Measurements from ENCODE around the gene LSG1. TPM values are rescaled to one million over a fixed set of nuclear protein-coding genes. Genes with fewer than 3 reads are reported as not detected.

Gene LSG1
- total RNA-seq, 1 experiment from 2014 or later, result 81.3 TPM

DNA sequence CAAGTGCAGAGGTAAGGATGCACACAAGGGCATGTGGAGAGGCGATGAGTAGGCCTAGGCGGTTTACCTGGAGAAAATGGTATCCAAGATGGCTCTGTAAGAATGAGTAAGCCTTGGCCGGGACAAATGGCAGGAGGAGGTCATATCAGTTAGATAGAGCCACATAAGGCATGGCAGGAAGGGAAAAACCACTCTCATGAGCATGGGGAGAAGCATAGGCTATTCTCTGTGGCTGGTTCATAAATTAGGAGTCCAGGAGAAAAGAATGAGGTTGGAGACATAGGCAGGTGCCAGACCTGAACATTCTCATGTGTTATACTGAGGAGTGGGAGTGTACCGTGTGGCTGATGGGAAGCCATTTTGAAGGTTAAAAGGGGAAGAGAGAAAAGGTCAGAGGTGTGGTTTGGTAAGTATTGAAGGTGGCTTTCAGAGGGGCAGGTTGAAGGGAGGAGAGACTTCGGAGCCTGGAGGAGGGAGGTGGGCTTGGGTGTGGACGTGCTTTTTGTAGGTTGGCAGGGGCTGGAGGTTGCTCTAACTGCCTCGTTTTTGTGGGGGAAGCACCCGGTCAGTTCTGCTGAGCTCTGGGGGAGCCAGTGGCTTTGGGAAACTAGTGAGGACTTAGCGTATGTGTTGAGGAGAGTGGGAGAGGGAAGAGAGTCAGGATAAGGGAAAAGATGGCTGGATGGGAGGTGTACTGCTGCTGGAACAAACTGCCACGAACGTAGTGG is 9.1 kb upstream of the LSG1 start:
- no peaks in the 10 kb centered on the region for H3K36me3 ChIP-seq (ENCODE audit: insufficient read depth, low read length, poor library complexity, severe bottlenecking)
- no peak for DNase-seq (ENCODE audit: low spot score)
- CTCF ChIA-PET, result no interaction called here
- H3K4me3 ChIP-seq (ENCODE audit: low read depth, low read length, poor library complexity, severe bottlenecking), result no peak overlapping the region
- no peak overlapping the region for H3K27ac ChIP-seq (ENCODE audit: low read depth, low read length, poor library complexity, severe bottlenecking)
- TF ChIP-seq EZH2 (IDR thresholded peaks at IDR 0.05; ENCODE audit: borderline replicate concordance, low read depth, low read length, poor library complexity, severe bottlenecking) (no peak), CTCF (conservative IDR thresholded peaks at IDR 0.05; ENCODE audit: low read depth, low read length) (no peak)
- intact Hi-C loops (cut with micrococcal nuclease; ENCODE audit: unreplicated experiment), result loop anchor here (10.0 kb wide), 1 partner anchor 764 kb away; the partner anchor contains the start of gene ACAP2
- peaks cover 6% of the 10 kb centered on the region for H3K4me1 ChIP-seq (ENCODE audit: insufficient read depth, low read length, poor library complexity, severe bottlenecking)
- no peaks in the 10 kb centered on the region for H3K9me3 ChIP-seq (ENCODE audit: low read depth, low read length, poor library complexity, severe bottlenecking)
- POLR2A ChIA-PET (ENCODE audit: low non-redundant PET), result no interaction called here
- no TSS peak for BruUV-seq (replicated peaks)
- no peaks in the 10 kb centered on the region for H3K27me3 ChIP-seq (replicated peaks; ENCODE audit: insufficient read depth, low read depth, low read length, poor library complexity)

- ChIA-PET CTCF (no interaction called here), POLR2A (ENCODE audit: low non-redundant PET) (no interaction called here)
- intact Hi-C loops (cut with micrococcal nuclease; ENCODE audit: unreplicated experiment), result no loop called here
- TF ChIP-seq CTCF (conservative IDR thresholded peaks at IDR 0.05; ENCODE audit: low read depth, low read length) (no peak), EZH2 (IDR thresholded peaks at IDR 0.05; ENCODE audit: borderline replicate concordance, low read depth, low read length, poor library complexity, severe bottlenecking) (no peak)
- DNase-seq (ENCODE audit: low spot score), result no peak
- Histone ChIP-seq H3K4me1 (ENCODE audit: insufficient read depth, low read length, poor library complexity, severe bottlenecking) (peaks cover 12% of the 10 kb centered on the region), H3K36me3 (ENCODE audit: insufficient read depth, low read length, poor library complexity, severe bottlenecking) (no peaks in the 10 kb centered on the region), H3K27me3 (replicated peaks; ENCODE audit: insufficient read depth, low read depth, low read length, poor library complexity) (no peaks in the 10 kb centered on the region), H3K4me3 (ENCODE audit: low read depth, low read length, poor library complexity, severe bottlenecking) (no peak overlapping the region), H3K27ac (ENCODE audit: low read depth, low read length, poor library complexity, severe bottlenecking) (no peak overlapping the region), H3K9me3 (ENCODE audit: low read depth, low read length, poor library complexity, severe bottlenecking) (no peaks in the 10 kb centered on the region)
- no TSS peak for BruUV-seq (replicated peaks)
Measured at GRCh38 chr3:194676471-194676870, 4.5 kb upstream of the LSG1 start.

DNA sequence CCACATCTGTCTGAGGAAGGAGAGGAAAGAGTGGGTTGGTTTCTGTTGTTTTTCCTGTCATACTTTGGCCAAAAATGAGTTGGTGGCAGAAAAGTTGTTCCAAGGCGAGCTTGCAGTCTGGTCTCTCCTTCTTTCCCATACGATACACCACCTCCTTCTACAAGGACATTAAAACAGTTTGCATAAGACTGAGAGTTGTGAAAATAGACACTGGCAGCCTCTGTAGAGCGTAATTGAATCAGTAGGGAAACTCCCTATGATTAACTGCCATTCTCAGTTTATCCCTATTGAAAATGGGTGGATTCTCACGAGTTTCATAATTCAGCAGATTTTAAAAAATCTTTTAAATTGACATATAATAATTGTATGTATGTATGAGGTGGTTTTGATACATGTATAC is 3.7 kb upstream of the LSG1 start:
- no TSS peak for BruUV-seq (replicated peaks)
- no peak overlapping the region for H3K27ac ChIP-seq (ENCODE audit: low read depth, low read length, poor library complexity, severe bottlenecking)
- H3K36me3 ChIP-seq (ENCODE audit: insufficient read depth, low read length, poor library complexity, severe bottlenecking), result no peaks in the 10 kb centered on the region
- no peaks in the 10 kb centered on the region for H3K27me3 ChIP-seq (replicated peaks; ENCODE audit: insufficient read depth, low read depth, low read length, poor library complexity)
- POLR2A ChIA-PET (ENCODE audit: low non-redundant PET), result no interaction called here
- H3K9me3 ChIP-seq (ENCODE audit: low read depth, low read length, poor library complexity, severe bottlenecking), result no peaks in the 10 kb centered on the region
- TF ChIP-seq CTCF (conservative IDR thresholded peaks at IDR 0.05; ENCODE audit: low read depth, low read length) (no peak), EZH2 (IDR thresholded peaks at IDR 0.05; ENCODE audit: borderline replicate concordance, low read depth, low read length, poor library complexity, severe bottlenecking) (no peak)
- no peak overlapping the region for H3K4me3 ChIP-seq (ENCODE audit: low read depth, low read length, poor library complexity, severe bottlenecking)
- CTCF ChIA-PET, result interaction anchor here (1.3 kb wide), 1 partner anchor 12 kb away, joined by 4 read pairs; no protein-coding TSS in a partner anchor
- peaks cover 17% of the 10 kb centered on the region for H3K4me1 ChIP-seq (ENCODE audit: insufficient read depth, low read length, poor library complexity, severe bottlenecking)
- intact Hi-C loops (cut with micrococcal nuclease; ENCODE audit: unreplicated experiment), result no loop called here
- DNase-seq (ENCODE audit: low spot score), result no peak
